Gastroesophageal sphincter (tissue), 3 donors: ENCODE results near the gene TRABD2B.

Experiments
- EP300 ChIP-seq: sonication (generic); formaldehyde crosslinking; IDR thresholded peaks from one replicate; pipeline ENCODE4 v1.6.1; 2017; ENCODE audit warnings: antibody characterized with exemption, mild to moderate bottlenecking
- POLR2A ChIP-seq, 2 donors: fragments of 450-650 bp; IDR thresholded peaks; one replicate each; pipeline ENCODE4 v1.6.1; 2017; ENCODE audit warnings: antibody characterized with exemption in 2 of 2, mild to moderate bottlenecking in 2 of 2, moderate library complexity in 1 of 2
- POLR2AphosphoS5 ChIP-seq: sonication (generic); formaldehyde crosslinking; IDR thresholded peaks from one replicate; pipeline ENCODE4 v1.6.1; 2017; ENCODE audit warnings: antibody characterized with exemption
- TF ChIP-seq, protein P1 (sequence below), 4 experiments: fragments of 200-600 bp in 2 of 4; fragments of 450-650 bp in 2 of 4; sonication (generic) in 1 of 4; IDR thresholded peaks; one replicate each; pipeline ENCODE4 v1.5.1; 2017 to 2019; ENCODE audit warnings: antibody characterized with exemption in 4 of 4, mild to moderate bottlenecking in 2 of 4, moderate library complexity in 2 of 4

DNA sequence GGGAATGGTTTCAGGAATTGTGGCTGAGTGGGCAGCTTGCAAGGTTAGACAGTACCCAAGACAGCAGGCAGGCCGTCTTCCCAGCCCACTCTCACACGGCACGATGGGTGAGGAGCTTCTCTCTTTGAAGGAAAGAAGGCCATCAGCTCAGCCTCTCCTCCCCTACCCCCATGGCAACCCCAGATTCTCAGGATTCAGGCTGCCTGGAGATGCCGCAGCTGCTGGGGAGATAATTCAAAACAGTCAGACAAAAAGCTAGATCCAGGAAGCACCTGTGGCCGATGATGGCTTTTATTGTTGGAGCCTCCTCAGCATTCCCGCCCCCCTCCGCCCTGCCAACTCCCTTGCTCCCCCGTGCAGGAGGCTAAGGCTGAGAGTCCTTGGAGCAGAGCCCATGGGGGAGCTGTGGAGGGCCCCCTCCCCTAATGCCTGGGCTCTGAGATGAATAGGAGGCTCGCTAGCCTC, 220.5 kb downstream of the TRABD2B start:
- TF ChIP-seq, protein P1, sequence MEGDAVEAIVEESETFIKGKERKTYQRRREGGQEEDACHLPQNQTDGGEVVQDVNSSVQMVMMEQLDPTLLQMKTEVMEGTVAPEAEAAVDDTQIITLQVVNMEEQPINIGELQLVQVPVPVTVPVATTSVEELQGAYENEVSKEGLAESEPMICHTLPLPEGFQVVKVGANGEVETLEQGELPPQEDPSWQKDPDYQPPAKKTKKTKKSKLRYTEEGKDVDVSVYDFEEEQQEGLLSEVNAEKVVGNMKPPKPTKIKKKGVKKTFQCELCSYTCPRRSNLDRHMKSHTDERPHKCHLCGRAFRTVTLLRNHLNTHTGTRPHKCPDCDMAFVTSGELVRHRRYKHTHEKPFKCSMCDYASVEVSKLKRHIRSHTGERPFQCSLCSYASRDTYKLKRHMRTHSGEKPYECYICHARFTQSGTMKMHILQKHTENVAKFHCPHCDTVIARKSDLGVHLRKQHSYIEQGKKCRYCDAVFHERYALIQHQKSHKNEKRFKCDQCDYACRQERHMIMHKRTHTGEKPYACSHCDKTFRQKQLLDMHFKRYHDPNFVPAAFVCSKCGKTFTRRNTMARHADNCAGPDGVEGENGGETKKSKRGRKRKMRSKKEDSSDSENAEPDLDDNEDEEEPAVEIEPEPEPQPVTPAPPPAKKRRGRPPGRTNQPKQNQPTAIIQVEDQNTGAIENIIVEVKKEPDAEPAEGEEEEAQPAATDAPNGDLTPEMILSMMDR (IDR thresholded peaks at IDR 0.05): no peak
- TF ChIP-seq POLR2A (IDR thresholded peaks at IDR 0.05) (no peak), EP300 (no peak), POLR2AphosphoS5 (no peak)
